ENCODE results near the gene IFI44L.

Gene IFI44L

GRCh38 chr1:78641558-78641957 lies 21.3 kb downstream of the IFI44L start:
- no peak for DNase-seq (ENCODE audit: low read depth)

- DNase-seq (ENCODE audit: low read depth): no peak
These were observed 25.5 kb downstream of the IFI44L start for GRCh38 chr1:78645723-78646122.

GRCh38 chr1:78647238-78647637 lies 27.0 kb downstream of the IFI44L start:
- DNase-seq (ENCODE audit: low read depth): no peak

- DNase-seq (ENCODE audit: low read depth): peak; percentile 70
These were observed 29.4 kb downstream of the IFI44L start, which contains the start of gene IFI44 for GRCh38 chr1:78649628-78650027. Gene IFI44 (plus strand): TSS chr1:78649831. CDS start chr1:78650196, 365 bp downstream.

- DNase-seq (ENCODE audit: low read depth): no peak
These were observed 29.9 kb downstream of the IFI44L start for GRCh38 chr1:78650114-78650660.

- no peak for DNase-seq (ENCODE audit: low read depth)
These were observed 31.0 kb downstream of the IFI44L start for GRCh38 chr1:78651241-78651640.

GRCh38 chr1:78652019-78652560 lies 31.8 kb downstream of the IFI44L start:
- no peak for DNase-seq (ENCODE audit: low read depth)

- DNase-seq (ENCODE audit: low read depth): no peak
These were observed 38.7 kb downstream of the IFI44L start for GRCh38 chr1:78658901-78659300.

- no peak for DNase-seq (ENCODE audit: low read depth)
These were observed 43.7 kb downstream of the IFI44L start for GRCh38 chr1:78663923-78664322.

- DNase-seq (ENCODE audit: low read depth): no peak
These were observed 44.5 kb downstream of the IFI44L start for GRCh38 chr1:78664763-78665162.

GRCh38 chr1:78665809-78666208 lies 45.6 kb downstream of the IFI44L start:
- DNase-seq (ENCODE audit: low read depth): no peak

- DNase-seq (ENCODE audit: low read depth): no peak
These were observed 47.7 kb downstream of the IFI44L start for GRCh38 chr1:78667939-78668338.

GRCh38 chr1:78668427-78668826 lies 48.2 kb downstream of the IFI44L start:
- no peak for DNase-seq (ENCODE audit: low read depth)

- no peak for DNase-seq (ENCODE audit: low read depth)
These were observed 52.2 kb downstream of the IFI44L start for GRCh38 chr1:78672428-78672827.

- no peak for DNase-seq (ENCODE audit: low read depth)
These were observed 52.9 kb downstream of the IFI44L start for GRCh38 chr1:78673120-78673519.

- peak; percentile 47 for DNase-seq (ENCODE audit: low read depth)
These were observed 56.2 kb downstream of the IFI44L start for GRCh38 chr1:78676347-78676982.

GRCh38 chr1:78676993-78677392 lies 56.7 kb downstream of the IFI44L start:
- no peak for DNase-seq (ENCODE audit: low read depth)

- DNase-seq (ENCODE audit: low read depth): no peak
These were observed 57.5 kb downstream of the IFI44L start for GRCh38 chr1:78677788-78678187.

- DNase-seq (ENCODE audit: low read depth): no peak
These were observed 58.1 kb downstream of the IFI44L start for GRCh38 chr1:78678324-78678723.

- no peak for DNase-seq (ENCODE audit: low read depth)
These were observed 61.0 kb downstream of the IFI44L start for GRCh38 chr1:78681265-78681664.

- no peak for DNase-seq (ENCODE audit: low read depth)
These were observed 62.2 kb downstream of the IFI44L start for GRCh38 chr1:78682496-78682895.

GRCh38 chr1:78683079-78683478 lies 62.8 kb downstream of the IFI44L start:
- DNase-seq (ENCODE audit: low read depth): no peak

GRCh38 chr1:78687315-78687714 lies 67.1 kb downstream of the IFI44L start:
- DNase-seq (ENCODE audit: low read depth): no peak

- no peak for DNase-seq (ENCODE audit: low read depth)
These were observed 67.7 kb downstream of the IFI44L start for GRCh38 chr1:78687914-78688313.
